ENCODE measurements around the gene RLBP1.
A peak's percentile ranks its signal among the peaks of the same experiment; 100 is the strongest.
"Not testable (repeated sequence)": the region's sequence is repeated elsewhere in the genome, so short reads cannot be mapped to it uniquely, and the experiment has no call there.

Gene RLBP1

GRCh38 chr15:89221543-89221942 is at the start of gene RLBP1:
Gene RLBP1, minus strand, starts transcription at chr15:89221579. Its CDS starts 2,604 bp downstream, at chr15:89218975.
- DNase-seq = no peak

- DNase-seq = not testable (repeated sequence)
Measured at GRCh38 chr15:89250142-89250541, 28.8 kb upstream of the RLBP1 start.

- DNase-seq = no peak
Measured at GRCh38 chr15:89248584-89248983, 27.2 kb upstream of the RLBP1 start.

GRCh38 chr15:89247446-89247845 is 26.1 kb upstream of the RLBP1 start:
- DNase-seq = no peak

GRCh38 chr15:89244574-89244903 is 23.2 kb upstream of the RLBP1 start:
- DNase-seq = no peak

- DNase-seq = peak; percentile 98
Measured at GRCh38 chr15:89243691-89244573, 22.6 kb upstream of the RLBP1 start, which contains the start of gene FANCI. Gene FANCI, plus strand, starts transcription at chr15:89243979. Its CDS starts 3,669 bp downstream, at chr15:89247648.

- no peak for DNase-seq
Measured at GRCh38 chr15:89243046-89243690, 21.8 kb upstream of the RLBP1 start.

- DNase-seq = not testable (repeated sequence)
Measured at GRCh38 chr15:89239883-89240810, 18.8 kb upstream of the RLBP1 start.

GRCh38 chr15:89231832-89232231 is 10.5 kb upstream of the RLBP1 start:
- DNase-seq = no peak

- no peak for DNase-seq
Measured at GRCh38 chr15:89230277-89230676, 8.9 kb upstream of the RLBP1 start.

- DNase-seq = no peak
Measured at GRCh38 chr15:89227425-89227824, 6.0 kb upstream of the RLBP1 start.

GRCh38 chr15:89226359-89227221 is 5.2 kb upstream of the RLBP1 start:
- no peak for DNase-seq

- no peak for DNase-seq
Measured at GRCh38 chr15:89225588-89225987, 4.2 kb upstream of the RLBP1 start.

- DNase-seq = no peak
Measured at GRCh38 chr15:89218531-89218930, 2.8 kb downstream of the RLBP1 start.

- DNase-seq = no peak
Measured at GRCh38 chr15:89217686-89218376, 3.5 kb downstream of the RLBP1 start.

GRCh38 chr15:89217031-89217430 is 4.3 kb downstream of the RLBP1 start:
- DNase-seq = no peak

GRCh38 chr15:89215627-89216026 is 5.8 kb downstream of the RLBP1 start:
- no peak for DNase-seq

- peak; percentile 84 for DNase-seq
Measured at GRCh38 chr15:89211678-89212170, 9.7 kb downstream of the RLBP1 start.

GRCh38 chr15:89209057-89209456 is 12.3 kb downstream of the RLBP1 start:
- DNase-seq = no peak

GRCh38 chr15:89208256-89208655 is 13.1 kb downstream of the RLBP1 start:
- no peak for DNase-seq

GRCh38 chr15:89206908-89207331 is 14.5 kb downstream of the RLBP1 start:
- peak; percentile 91 for DNase-seq
